PC-3 (cell line): ENCODE measurements around the gene MAP2K7. TPM values are rescaled to one million over a fixed set of nuclear protein-coding genes. Genes with fewer than 3 reads are reported as not detected.

Experiments
- ATAC-seq: fragments of 200-7000 bp; cut with Tn5 transposase; 2 replicates; pipeline ENCODE4 v1.9.1; 2020; ENCODE audit warnings: mild to moderate bottlenecking, moderate library complexity
- BruUV-seq: library from RNA; stranded (reverse); fragments of 400-500 nt; replicated peaks from 2 replicates; lab custom pipeline; 2021; lab: Mats Ljungman, UMichigan
- CTCF ChIA-PET: fragments of 300-600 bp; sonication (Branson Sonifier 250); formaldehyde crosslinking; loops from one replicate; lab custom pipeline; 2022; ENCODE audit warnings: antibody characterized with exemption; lab: Charles Lee
- POLR2A ChIA-PET: fragments of 300-600 bp; sonication (Branson Sonifier 250); formaldehyde crosslinking; loops from one replicate; lab custom pipeline; 2022; ENCODE audit warnings: antibody characterized with exemption; ENCODE audit not compliant: unreplicated experiment; lab: Charles Lee
- DNase-seq: peaks from one replicate; pipeline ENCODE4 v3.0.0-alpha.2; 2015
- H2AFZ ChIP-seq: fragments of 300-600 bp; sonication (generic); 2 replicates; pipeline ENCODE4 v1.6.0; 2016; ENCODE audit warnings: antibody characterized with exemption, low read length
- H3F3A ChIP-seq: fragments of 300-600 bp; sonication (generic); one replicate; pipeline ENCODE4 v1.6.0; 2017; ENCODE audit warnings: antibody characterized with exemption, low read length, control low read depth, mild to moderate bottlenecking; ENCODE audit not compliant: unreplicated experiment
- H3K27ac ChIP-seq: fragments of 300-600 bp; sonication (generic); 2 replicates; pipeline ENCODE4 v1.5.1; 2016; ENCODE audit warnings: mild to moderate bottlenecking, low read length
- H3K27me3 ChIP-seq: fragments of 300-600 bp; sonication (generic); 2 replicates; pipeline ENCODE4 v1.6.1; 2016; ENCODE audit warnings: low read length, mixed read lengths
- H3K36me3 ChIP-seq: fragments of 300-600 bp; sonication (generic); 2 replicates; pipeline ENCODE4 v1.6.1; 2016; ENCODE audit warnings: low read depth, mixed run types, low read length, mixed read lengths
- H3K4me1 ChIP-seq: fragments of 300-600 bp; sonication (generic); 2 replicates; pipeline ENCODE4 v1.5.1; 2016; ENCODE audit warnings: low read length; ENCODE audit not compliant: insufficient read depth
- H3K4me2 ChIP-seq: fragments of 300-600 bp; sonication (generic); 2 replicates; pipeline ENCODE4 v1.6.0; 2016; ENCODE audit warnings: low read length
- H3K4me3 ChIP-seq: fragments of 300-600 bp; sonication (generic); 2 replicates; pipeline ENCODE4 v1.5.1; 2016; ENCODE audit warnings: mild to moderate bottlenecking, low read length, mixed read lengths
- H3K79me2 ChIP-seq: fragments of 300-600 bp; sonication (generic); 2 replicates; pipeline ENCODE4 v1.6.1; 2017; ENCODE audit warnings: low read length, mixed read lengths
- H3K9ac ChIP-seq: fragments of 300-600 bp; sonication (generic); 2 replicates; pipeline ENCODE4 v1.6.0; 2016; ENCODE audit warnings: mild to moderate bottlenecking, low read length
- H3K9me2 ChIP-seq: fragments of 300-600 bp; sonication (generic); replicated peaks from 2 replicates; pipeline ENCODE4 v1.6.1; 2016; ENCODE audit warnings: mixed run types, low read length, mixed read lengths
- H3K9me3 ChIP-seq: fragments of 300-600 bp; sonication (generic); 2 replicates; pipeline ENCODE4 v1.6.1; 2016; ENCODE audit warnings: low read length, mixed read lengths
- H4K20me1 ChIP-seq: fragments of 300-600 bp; sonication (generic); 2 replicates; pipeline ENCODE4 v1.6.1; 2016; ENCODE audit warnings: low read length, mixed read lengths
- EZH2 ChIP-seq: fragments of 300-600 bp; sonication (generic); IDR thresholded peaks from one replicate; pipeline ENCODE4 v1.6.1; 2017; ENCODE audit warnings: antibody characterized with exemption, mild to moderate bottlenecking, low read length; ENCODE audit not compliant: unreplicated experiment
- EZH2phosphoT487 ChIP-seq: fragments of 300-600 bp; sonication (generic); IDR thresholded peaks from 2 replicates; pipeline ENCODE4 v1.6.1; 2018; ENCODE audit warnings: mild to moderate bottlenecking, antibody characterized with exemption, low read length, borderline replicate concordance
- intact Hi-C: fragments of 100-400 bp; cut with micrococcal nuclease; formaldehyde crosslinking; loops from 2 replicates; pipeline ENCODE4 v1.9.0; 2023
- total RNA-seq: library from RNA; depleted of rRNA; stranded (reverse); fragments of >200 nt; gene quantifications from 2 replicates; pipeline ENCODE4 v1.2.3, GENCODE V29; 2014
- TF ChIP-seq, protein P1 (sequence below): fragments of 300-600 bp; sonication (generic); conservative IDR thresholded peaks from 2 replicates; pipeline ENCODE4 v1.5.1; 2017; ENCODE audit warnings: antibody characterized with exemption, low read depth, mild to moderate bottlenecking, low read length

MAP2K7 gene
- total RNA-seq, 1 experiment from 2014 or later, result 39.3 TPM

DNA sequence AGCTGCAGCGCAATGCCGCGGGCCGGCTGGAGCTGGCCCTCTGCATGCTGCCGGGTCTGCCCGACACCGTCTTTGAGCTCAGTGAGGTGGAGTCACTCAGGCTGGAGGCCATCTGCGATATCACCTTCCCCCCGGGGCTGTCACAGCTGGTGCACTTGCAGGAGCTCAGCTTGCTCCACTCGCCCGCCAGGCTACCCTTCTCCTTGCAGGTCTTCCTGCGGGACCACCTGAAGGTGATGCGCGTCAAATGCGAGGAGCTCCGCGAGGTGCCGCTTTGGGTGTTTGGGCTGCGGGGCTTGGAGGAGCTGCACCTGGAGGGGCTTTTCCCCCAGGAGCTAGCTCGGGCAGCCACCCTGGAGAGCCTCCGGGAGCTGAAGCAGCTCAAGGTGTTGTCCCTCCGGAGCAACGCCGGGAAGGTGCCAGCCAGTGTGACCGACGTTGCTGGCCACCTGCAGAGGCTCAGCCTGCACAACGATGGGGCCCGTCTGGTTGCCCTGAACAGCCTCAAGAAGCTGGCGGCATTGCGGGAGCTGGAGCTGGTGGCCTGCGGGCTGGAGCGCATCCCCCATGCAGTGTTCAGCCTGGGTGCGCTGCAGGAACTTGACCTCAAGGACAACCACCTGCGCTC is 3.8 kb upstream of the MAP2K7 start:
- H3K9ac ChIP-seq, result no peak overlapping the region
- no peaks in the 10 kb centered on the region for H3K9me2 ChIP-seq
- intact Hi-C loops, result loop anchor here (5.0 kb wide), 1 partner anchor 627 kb away; no protein-coding TSS in a partner anchor
- H3F3A ChIP-seq, result peaks cover 11% of the 10 kb centered on the region
- H3K36me3 ChIP-seq, result peaks cover 15% of the 10 kb centered on the region
- H3K9me3 ChIP-seq, result no peaks in the 10 kb centered on the region
- H3K27me3 ChIP-seq, result no peaks in the 10 kb centered on the region
- no peak overlapping the region for H2AFZ ChIP-seq
- H3K4me3 ChIP-seq, result no peak overlapping the region
- no peak overlapping the region for H3K27ac ChIP-seq
- TF ChIP-seq EZH2 (no peak), EZH2phosphoT487 (no peak)
- TF ChIP-seq, protein P1, sequence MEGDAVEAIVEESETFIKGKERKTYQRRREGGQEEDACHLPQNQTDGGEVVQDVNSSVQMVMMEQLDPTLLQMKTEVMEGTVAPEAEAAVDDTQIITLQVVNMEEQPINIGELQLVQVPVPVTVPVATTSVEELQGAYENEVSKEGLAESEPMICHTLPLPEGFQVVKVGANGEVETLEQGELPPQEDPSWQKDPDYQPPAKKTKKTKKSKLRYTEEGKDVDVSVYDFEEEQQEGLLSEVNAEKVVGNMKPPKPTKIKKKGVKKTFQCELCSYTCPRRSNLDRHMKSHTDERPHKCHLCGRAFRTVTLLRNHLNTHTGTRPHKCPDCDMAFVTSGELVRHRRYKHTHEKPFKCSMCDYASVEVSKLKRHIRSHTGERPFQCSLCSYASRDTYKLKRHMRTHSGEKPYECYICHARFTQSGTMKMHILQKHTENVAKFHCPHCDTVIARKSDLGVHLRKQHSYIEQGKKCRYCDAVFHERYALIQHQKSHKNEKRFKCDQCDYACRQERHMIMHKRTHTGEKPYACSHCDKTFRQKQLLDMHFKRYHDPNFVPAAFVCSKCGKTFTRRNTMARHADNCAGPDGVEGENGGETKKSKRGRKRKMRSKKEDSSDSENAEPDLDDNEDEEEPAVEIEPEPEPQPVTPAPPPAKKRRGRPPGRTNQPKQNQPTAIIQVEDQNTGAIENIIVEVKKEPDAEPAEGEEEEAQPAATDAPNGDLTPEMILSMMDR, result no peak
- H3K4me2 ChIP-seq, result no peak overlapping the region
- BruUV-seq, result no TSS peak
- ATAC-seq (no peak), DNase-seq (no peak)
- peaks cover 18% of the 10 kb centered on the region for H3K79me2 ChIP-seq
- ChIA-PET POLR2A (no interaction called here), CTCF (interaction anchor here (0.6 kb wide), 1 partner anchor 100 kb away, joined by 7 read pairs; no protein-coding TSS in a partner anchor)
- no peaks in the 10 kb centered on the region for H4K20me1 ChIP-seq
- peaks cover 19% of the 10 kb centered on the region for H3K4me1 ChIP-seq

DNA sequence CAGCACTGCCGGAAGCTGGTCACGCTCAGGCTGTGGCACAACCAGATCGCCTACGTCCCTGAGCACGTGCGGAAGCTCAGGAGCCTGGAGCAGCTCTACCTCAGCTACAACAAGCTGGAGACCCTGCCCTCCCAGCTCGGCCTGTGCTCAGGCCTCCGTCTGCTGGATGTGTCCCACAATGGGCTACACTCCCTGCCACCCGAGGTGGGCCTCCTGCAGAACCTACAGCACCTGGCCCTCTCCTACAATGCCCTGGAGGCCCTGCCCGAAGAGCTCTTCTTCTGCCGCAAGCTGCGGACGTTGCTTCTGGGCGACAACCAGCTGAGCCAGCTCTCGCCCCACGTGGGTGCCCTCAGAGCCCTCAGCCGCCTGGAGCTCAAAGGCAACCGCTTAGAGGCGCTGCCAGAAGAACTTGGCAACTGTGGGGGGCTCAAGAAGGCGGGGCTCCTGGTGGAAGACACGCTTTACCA is 3.2 kb upstream of the MAP2K7 start:
- H3K4me3 ChIP-seq, result no peak overlapping the region
- H3K27me3 ChIP-seq, result no peaks in the 10 kb centered on the region
- ATAC-seq (no peak), DNase-seq (no peak)
- peaks cover 23% of the 10 kb centered on the region for H3K79me2 ChIP-seq
- peaks cover 19% of the 10 kb centered on the region for H3K4me1 ChIP-seq
- BruUV-seq, result no TSS peak
- no peak overlapping the region for H3K9ac ChIP-seq
- H4K20me1 ChIP-seq, result no peaks in the 10 kb centered on the region
- no peak for TF ChIP-seq EZH2
- H3K36me3 ChIP-seq, result peaks cover 15% of the 10 kb centered on the region
- H3F3A ChIP-seq, result peaks cover 11% of the 10 kb centered on the region
- H3K9me3 ChIP-seq, result no peaks in the 10 kb centered on the region
- H3K4me2 ChIP-seq, result no peak overlapping the region
- POLR2A ChIA-PET, result interaction anchor here (0.5 kb wide), 1 partner anchor 31 kb away, joined by 4 read pairs; no protein-coding TSS in a partner anchor
- intact Hi-C loops, result loop anchor here (5.0 kb wide), 1 partner anchor 627 kb away; no protein-coding TSS in a partner anchor
- CTCF ChIA-PET, result interaction anchor here (0.6 kb wide), 1 partner anchor 101 kb away, joined by 7 read pairs; no protein-coding TSS in a partner anchor
- no peaks in the 10 kb centered on the region for H3K9me2 ChIP-seq
- no peak overlapping the region for H3K27ac ChIP-seq
- no peak overlapping the region for H2AFZ ChIP-seq

DNA sequence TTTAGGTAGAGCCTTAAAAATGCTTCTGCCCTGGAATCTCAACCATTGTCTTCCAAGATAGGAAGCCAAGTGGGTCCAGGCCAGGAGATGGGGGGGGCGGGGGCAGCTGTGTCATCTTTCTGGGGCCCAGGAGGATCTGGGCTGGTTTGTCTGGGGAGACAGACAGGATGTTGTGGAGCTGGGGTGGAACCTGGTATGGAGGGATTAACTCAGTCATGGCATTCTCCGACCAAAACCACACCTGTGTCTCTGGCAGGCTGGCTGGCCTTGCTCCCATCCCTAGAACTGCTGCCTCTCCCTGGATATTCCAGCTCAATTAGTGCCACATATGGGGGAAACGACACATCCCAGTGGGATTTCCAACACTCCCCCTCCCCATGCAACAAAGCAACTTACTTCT is 2.7 kb upstream of the MAP2K7 start:
- CTCF ChIA-PET, result no interaction called here
- Histone ChIP-seq H3K4me2 (no peak overlapping the region), H3K27ac (no peak overlapping the region), H3K9me3 (no peaks in the 10 kb centered on the region), H3K27me3 (no peaks in the 10 kb centered on the region), H3K79me2 (peaks cover 28% of the 10 kb centered on the region), H4K20me1 (no peaks in the 10 kb centered on the region), H3K4me3 (no peak overlapping the region), H3K9me2 (no peaks in the 10 kb centered on the region), H2AFZ (no peak overlapping the region), H3K9ac (no peak overlapping the region), H3K36me3 (peaks cover 15% of the 10 kb centered on the region), H3F3A (peaks cover 11% of the 10 kb centered on the region), H3K4me1 (peaks cover 20% of the 10 kb centered on the region)
- DNase-seq, result no peak
- no peak for TF ChIP-seq EZH2
- no peak for TF ChIP-seq EZH2phosphoT487
- TF ChIP-seq, protein P1, result no peak
- no TSS peak for BruUV-seq
- intact Hi-C loops, result loop anchor here (5.0 kb wide), 1 partner anchor 626 kb away; no protein-coding TSS in a partner anchor
- POLR2A ChIA-PET, result interaction anchor here (0.5 to 0.7 kb wide), 3 partner anchors 12 to 31 kb away, joined by 4 to 16 read pairs (median 4); no protein-coding TSS in a partner anchor
- ATAC-seq, result no peak
